Esophagus squamous epithelium (tissue), 5 donors: ENCODE measurements around the gene FAM83D. TPM values are rescaled to one million over a fixed set of nuclear protein-coding genes. Genes with fewer than 3 reads are reported as not detected.

Source experiments
- DNase-seq: peaks from one replicate; lab custom pipeline; 2025; lab: John Stamatoyannopoulos, UW
- H3K27ac ChIP-seq, 4 donors: fragments of 200-600 bp; sonication (generic); one replicate each; pipeline ENCODE4 v1.5.1; 2016 to 2019; ENCODE audit warnings: mild to moderate bottlenecking in 1 of 4
- H3K27me3 ChIP-seq, 4 donors: fragments of 200-600 bp; sonication (generic); 1 replicate in 3 of 4; 2 replicates in 1 of 4; pipeline versions ENCODE4 v1.5.1 to v1.6.0; 2017 to 2021; ENCODE audit warnings: antibody characterized with exemption in 1 of 4
- H3K36me3 ChIP-seq, 3 donors: fragments of 200-600 bp; sonication (generic); one replicate each; pipeline ENCODE4 v1.5.1; 2016 to 2019
- H3K4me1 ChIP-seq, 3 donors: fragments of 200-600 bp; sonication (generic); one replicate each; pipeline ENCODE4 v1.5.1; 2017 to 2019
- H3K4me3 ChIP-seq, 4 donors: fragments of 200-600 bp; sonication (generic); 1 replicate in 3 of 4; 2 replicates in 1 of 4; pipeline ENCODE4 v1.5.1; 2016 to 2019; ENCODE audit warnings: mild to moderate bottlenecking in 2 of 4, moderate library complexity in 1 of 4
- H3K9me3 ChIP-seq, 3 donors: fragments of 200-600 bp; sonication (generic); one replicate each; pipeline ENCODE4 v1.5.1; 2016 to 2019
- POLR2A ChIP-seq, 4 donors: fragments of 450-650 bp; IDR thresholded peaks; one replicate each; pipeline ENCODE4 v1.6.1; 2017; ENCODE audit warnings: antibody characterized with exemption in 4 of 4, mild to moderate bottlenecking in 4 of 4, moderate library complexity in 3 of 4
- WGBS, 2 donors: methylation state at CpG; one replicate each; pipeline ENCODE4 v1.1.5; 2018; 5-methylcytosine and 5-hydroxymethylcytosine counted together
- intact Hi-C: fragments of 100-400 bp; cut with DNase I; formaldehyde crosslinking; loops from one replicate; pipeline ENCODE4 v1.15.0; 2022
- small RNA-seq, 4 donors: library from RNA; depleted of rRNA; stranded (forward); fragments of <200 nt; gene quantifications; one replicate each; pipeline ENCODE3, GENCODE V24; 2016
- total RNA-seq, 4 donors: library from RNA; depleted of rRNA; stranded (reverse); fragments of >200 nt; gene quantifications; one replicate each; pipeline ENCODE4 v1.1.0, GENCODE V29; 2016
- TF ChIP-seq, protein P1 (sequence below), 6 experiments: fragments of 450-650 bp in 4 of 6; fragments of 200-600 bp in 2 of 6; sonication (generic) in 2 of 6; IDR thresholded peaks; one replicate each; pipeline ENCODE4 v1.5.1; 2016 to 2019; ENCODE audit warnings: antibody characterized with exemption in 6 of 6, mild to moderate bottlenecking in 4 of 6, moderate library complexity in 4 of 6
- donor health status: DM: yes; HTN: yes; CAD: no.

The FAM83D gene
- total RNA-seq, 4 donors from 2014 or later = 53.8 to 105 (median 81.9) TPM

DNA sequence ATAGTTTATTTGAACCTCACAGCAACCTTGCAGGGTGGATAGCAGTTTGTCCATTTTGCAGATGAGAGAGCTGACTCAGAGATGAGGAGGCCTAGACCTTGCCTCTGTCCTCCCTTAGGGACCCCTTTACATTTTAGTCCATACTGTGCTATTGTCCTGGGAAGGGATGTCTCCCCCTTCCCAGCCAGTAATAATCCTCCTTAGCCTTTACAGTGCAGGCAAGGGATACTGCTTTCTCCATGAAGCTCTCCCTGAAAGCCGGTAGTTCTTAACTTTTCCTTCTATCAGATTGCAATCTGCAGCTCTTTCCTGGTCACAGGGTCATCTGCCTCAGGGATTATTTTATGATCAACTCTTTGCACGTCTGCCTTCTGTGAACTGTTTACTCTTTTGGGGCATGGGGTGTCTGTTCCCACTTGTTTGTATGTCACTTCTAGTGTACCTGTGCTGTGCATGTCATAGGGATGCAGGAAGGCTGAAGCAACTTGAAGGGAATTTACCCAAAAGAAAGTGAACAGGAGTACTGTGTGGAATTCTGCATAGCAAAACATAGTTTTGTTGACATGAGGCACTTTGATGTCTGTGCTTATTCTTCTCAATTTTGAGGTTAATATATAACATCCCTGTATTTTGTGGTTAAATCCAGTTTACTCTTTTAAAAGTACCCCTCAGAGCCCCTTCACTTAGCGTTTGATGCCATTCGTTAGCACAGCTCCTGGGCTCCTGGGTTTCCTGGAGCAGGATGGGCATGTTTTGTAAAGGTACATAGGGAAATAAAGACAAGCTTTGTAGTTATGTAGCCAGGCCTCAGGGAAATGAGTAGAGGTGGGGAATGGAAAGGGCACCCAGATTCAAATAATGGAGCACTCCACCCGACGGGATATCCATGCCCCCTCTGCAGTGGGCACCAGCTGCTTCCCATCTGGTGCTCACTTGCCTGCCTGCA, 74.0 kb downstream of the FAM83D start:
- no peaks in the 10 kb centered on the region for H3K27me3 ChIP-seq
- intact Hi-C loops = no loop called here
- DNase-seq = no peak
- H3K9me3 ChIP-seq = no peaks in the 10 kb centered on the region
- peaks cover 0 to 94% (median 3%) of the 10 kb centered on the region in 3 donors for H3K36me3 ChIP-seq
- TF ChIP-seq, protein P1, sequence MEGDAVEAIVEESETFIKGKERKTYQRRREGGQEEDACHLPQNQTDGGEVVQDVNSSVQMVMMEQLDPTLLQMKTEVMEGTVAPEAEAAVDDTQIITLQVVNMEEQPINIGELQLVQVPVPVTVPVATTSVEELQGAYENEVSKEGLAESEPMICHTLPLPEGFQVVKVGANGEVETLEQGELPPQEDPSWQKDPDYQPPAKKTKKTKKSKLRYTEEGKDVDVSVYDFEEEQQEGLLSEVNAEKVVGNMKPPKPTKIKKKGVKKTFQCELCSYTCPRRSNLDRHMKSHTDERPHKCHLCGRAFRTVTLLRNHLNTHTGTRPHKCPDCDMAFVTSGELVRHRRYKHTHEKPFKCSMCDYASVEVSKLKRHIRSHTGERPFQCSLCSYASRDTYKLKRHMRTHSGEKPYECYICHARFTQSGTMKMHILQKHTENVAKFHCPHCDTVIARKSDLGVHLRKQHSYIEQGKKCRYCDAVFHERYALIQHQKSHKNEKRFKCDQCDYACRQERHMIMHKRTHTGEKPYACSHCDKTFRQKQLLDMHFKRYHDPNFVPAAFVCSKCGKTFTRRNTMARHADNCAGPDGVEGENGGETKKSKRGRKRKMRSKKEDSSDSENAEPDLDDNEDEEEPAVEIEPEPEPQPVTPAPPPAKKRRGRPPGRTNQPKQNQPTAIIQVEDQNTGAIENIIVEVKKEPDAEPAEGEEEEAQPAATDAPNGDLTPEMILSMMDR (IDR thresholded peaks at IDR 0.05) = no peak
- no peak for TF ChIP-seq POLR2A (IDR thresholded peaks at IDR 0.05)
- 83 to 93% methylated on average over 6 of the region's 6 CpGs for WGBS, 2 donors
- H3K27ac ChIP-seq = no peak overlapping the region
- H3K4me3 ChIP-seq = no peak overlapping the region
- peaks cover 3 to 36% (median 11%) of the 10 kb centered on the region in 3 donors for H3K4me1 ChIP-seq

Small RNAs within 50 kb of the gene (small RNA-seq; reads per million reads assigned to genes)
- gene AL023803.1 = 0 to 0.18 (median 0) reads per million in 4 donors

Other genes with a start within 250 kb of the FAM83D start
- gene SLC32A1, start 201.9 kb upstream of the FAM83D start, total RNA-seq = not detected
- 10 to 100 TPM in 1 of 4 donors, 1 to 10 TPM in 3; 7.0 to 12.2 (median 8.9) TPM for gene ACTR5, start 178.0 kb upstream of the FAM83D start, total RNA-seq
- 1 to 10 TPM in 3 of 4 donors, under 1 TPM in 1; 0.99 to 6.7 (median 3.6) TPM for gene PPP1R16B, start 120.7 kb upstream of the FAM83D start, total RNA-seq
- gene DHX35, start 35.9 kb downstream of the FAM83D start, total RNA-seq = 10 to 100 TPM in 2 of 4 donors, 1 to 10 TPM in 2; 4.4 to 14.7 (median 10.8) TPM